Type B pancreatic cell (in vitro differentiated cells): ENCODE measurements around the gene MPHOSPH9. TPM values are rescaled to one million over a fixed set of nuclear protein-coding genes. Genes with fewer than 3 reads are reported as not detected.

Source experiments
- DNase-seq: peaks from one replicate; pipeline ENCODE4 v3.0.0; 2021; ENCODE audit warnings: mixed read lengths; ENCODE audit not compliant: unreplicated experiment; ENCODE audit errors: extremely low spot score
- H3K27ac Mint-ChIP-seq: 2 replicates; pipeline ENCODE4 v1.8.0; 2021; ENCODE audit warnings: mild to moderate bottlenecking, mixed read lengths
- H3K27me3 Mint-ChIP-seq: 2 replicates; pipeline ENCODE4 v1.8.0; 2021; ENCODE audit warnings: mixed read lengths
- H3K36me3 Mint-ChIP-seq: 2 replicates; pipeline ENCODE4 v1.8.0; 2021; ENCODE audit warnings: mixed read lengths
- H3K4me1 Mint-ChIP-seq: one replicate; pipeline ENCODE4 v1.8.0; 2021; ENCODE audit warnings: mixed read lengths; ENCODE audit not compliant: unreplicated experiment
- H3K4me3 Mint-ChIP-seq: 2 replicates; pipeline ENCODE4 v1.8.0; 2021; ENCODE audit warnings: mild to moderate bottlenecking, mixed read lengths
- H3K9me3 Mint-ChIP-seq: 2 replicates; pipeline ENCODE4 v1.8.0; 2021; ENCODE audit warnings: mixed read lengths
- CTCF ChIP-seq: fragments of 200-600 bp; sonication (generic); conservative IDR thresholded peaks from 2 replicates; pipeline ENCODE4 v1.5.0; 2021; ENCODE audit warnings: antibody characterized with exemption, mild to moderate bottlenecking
- total RNA-seq: library from RNA; stranded (reverse); gene quantifications from 2 replicates; pipeline ENCODE4 v1.2.1, GENCODE V29; 2021; ENCODE audit warnings: low replicate concordance

The MPHOSPH9 gene
- total RNA-seq, 1 donor from 2014 or later: 52.3 TPM

- Mint-ChIP-seq H3K4me1 (peaks cover 4% of the 10 kb centered on the region), H3K4me3 (no peak overlapping the region), H3K27ac (peak overlapping the region; percentile 55), H3K9me3 (peaks cover 4% of the 10 kb centered on the region), H3K36me3 (no peaks in the 10 kb centered on the region), H3K27me3 (no peaks in the 10 kb centered on the region)
- DNase-seq: no peak
- TF ChIP-seq CTCF: no peak
These were observed 99.9 kb downstream of the MPHOSPH9 start for GRCh38 chr12:123132951-123133619.

GRCh38 chr12:123131879-123132402 is 101.0 kb downstream of the MPHOSPH9 start:
- no peaks in the 10 kb centered on the region for H3K27me3 Mint-ChIP-seq
- no peak for TF ChIP-seq CTCF
- H3K4me1 Mint-ChIP-seq: peaks cover 4% of the 10 kb centered on the region
- peaks cover 4% of the 10 kb centered on the region for H3K9me3 Mint-ChIP-seq
- no peaks in the 10 kb centered on the region for H3K36me3 Mint-ChIP-seq
- DNase-seq: no peak
- H3K27ac Mint-ChIP-seq: peak overlapping the region; percentile 55
- no peak overlapping the region for H3K4me3 Mint-ChIP-seq

- Mint-ChIP-seq H3K9me3 (peaks cover 7% of the 10 kb centered on the region), H3K27me3 (no peaks in the 10 kb centered on the region), H3K27ac (no peak overlapping the region)
These were observed 101.6 kb downstream of the MPHOSPH9 start for GRCh38 chr12:123131291-123131832.

GRCh38 chr12:123129621-123130020 is 103.3 kb downstream of the MPHOSPH9 start:
- Mint-ChIP-seq H3K36me3 (no peaks in the 10 kb centered on the region), H3K4me3 (no peak overlapping the region), H3K27me3 (no peaks in the 10 kb centered on the region), H3K9me3 (peaks cover 8% of the 10 kb centered on the region), H3K27ac (no peak overlapping the region), H3K4me1 (peaks cover 13% of the 10 kb centered on the region)
- no peak for DNase-seq
- TF ChIP-seq CTCF: no peak

More at GRCh38 chr12:123131291-123131832, 101.6 kb downstream of the MPHOSPH9 start:
- no peaks in the 10 kb centered on the region for H3K36me3 Mint-ChIP-seq
- H3K4me3 Mint-ChIP-seq: no peak overlapping the region
- no peak for DNase-seq
- peaks cover 9% of the 10 kb centered on the region for H3K4me1 Mint-ChIP-seq
- no peak for TF ChIP-seq CTCF

GRCh38 chr12:123127182-123127495 is 105.8 kb downstream of the MPHOSPH9 start:
- no peak for TF ChIP-seq CTCF
- Mint-ChIP-seq H3K9me3 (peaks cover 8% of the 10 kb centered on the region), H3K4me1 (peaks cover 9% of the 10 kb centered on the region), H3K4me3 (no peak overlapping the region), H3K27me3 (no peaks in the 10 kb centered on the region), H3K36me3 (no peaks in the 10 kb centered on the region), H3K27ac (peak overlapping the region; percentile 88)
- DNase-seq: no peak
